CD1c-positive myeloid dendritic cell (primary cell): ENCODE data around the gene SMC1A.
"Not testable (repeated sequence)": the region's sequence is repeated elsewhere in the genome, so short reads cannot be mapped to it uniquely, and the experiment has no call there.

Experiments
- DNase-seq: peaks from one replicate; pipeline ENCODE4 v3.0.0-alpha.2; 2016; ENCODE audit errors: extremely low spot score

Gene SMC1A

DNA sequence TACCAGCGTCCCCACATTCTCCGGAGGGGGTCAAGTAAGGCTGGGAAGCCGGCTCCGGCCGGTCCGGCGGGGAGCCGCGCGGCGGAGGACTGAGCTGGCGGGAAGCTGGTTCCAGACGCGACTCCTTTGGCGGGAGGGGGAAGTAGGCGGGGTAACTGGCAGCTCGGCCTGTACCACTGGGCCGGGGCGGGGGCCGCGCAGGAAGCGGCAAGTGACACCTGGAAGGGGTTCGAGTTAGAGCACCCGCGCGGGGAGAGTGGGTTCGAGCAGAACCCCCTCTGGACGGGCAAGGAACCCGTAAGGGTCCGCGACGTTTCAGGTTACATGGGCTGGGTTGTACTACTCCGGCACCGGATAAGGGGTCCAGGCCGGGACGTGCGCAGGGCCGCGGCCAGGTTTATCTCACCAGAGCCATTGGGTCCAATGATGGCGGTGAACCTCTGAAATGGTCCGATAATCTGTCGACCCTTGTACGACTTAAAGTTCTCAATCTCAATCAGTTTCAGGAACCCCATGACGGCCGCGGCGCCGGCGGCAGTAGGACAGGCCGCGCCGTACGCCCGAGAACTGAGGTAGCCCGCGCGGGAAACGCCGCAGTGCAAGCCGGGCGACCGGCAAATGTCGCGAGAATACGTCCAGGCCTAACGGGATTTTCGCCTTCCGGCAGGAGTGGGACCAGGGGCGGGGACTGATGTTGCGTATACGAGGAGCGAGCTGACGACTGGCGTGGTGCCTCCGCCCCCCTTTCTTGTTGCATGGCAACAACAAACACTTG is at the start of gene SMC1A:
Gene SMC1A (minus strand): TSS at position 569 of the 775 bp plus-strand sequence. CDS start 54 bp downstream, at position 515.
- peak; percentile 96 for DNase-seq

DNA sequence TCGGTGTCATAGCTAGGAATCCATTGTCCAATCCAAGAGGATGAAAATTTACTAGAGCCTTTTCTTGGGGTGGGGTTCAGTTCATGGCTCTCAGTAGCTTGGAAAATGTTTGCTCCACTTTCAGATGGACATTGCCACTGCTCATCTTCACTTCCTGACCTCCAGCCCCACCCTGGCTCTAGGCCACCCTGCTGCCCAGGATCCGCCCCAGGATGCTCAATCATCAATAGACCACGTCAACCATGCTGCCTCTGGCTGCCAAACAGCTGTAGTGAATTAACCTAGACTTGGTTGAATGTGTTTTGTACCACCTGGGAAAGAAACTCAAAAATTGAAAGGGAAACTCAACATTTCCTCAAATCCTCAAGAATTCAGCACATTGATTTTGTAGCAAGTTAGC is 48.9 kb upstream of the SMC1A start:
- no peak for DNase-seq

DNA sequence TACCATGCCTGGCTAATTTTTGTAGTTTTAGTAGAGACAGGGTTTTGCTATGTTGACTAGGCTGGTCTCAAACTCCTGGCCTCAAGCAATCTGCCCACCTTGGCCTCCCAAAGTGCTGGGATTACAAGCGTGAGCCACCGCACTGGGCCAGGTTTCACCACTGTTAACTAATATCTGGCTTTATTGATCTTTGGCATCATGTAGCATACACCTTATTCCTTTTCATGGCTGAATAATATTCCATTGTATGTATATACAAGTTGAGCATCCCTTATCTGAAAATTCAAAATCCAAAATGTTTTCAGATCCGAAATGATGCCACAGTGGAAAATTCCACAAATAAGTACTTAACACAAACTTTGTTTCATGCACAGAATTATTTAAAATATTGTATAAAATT is 46.2 kb upstream of the SMC1A start:
- DNase-seq: not testable (repeated sequence)

DNA sequence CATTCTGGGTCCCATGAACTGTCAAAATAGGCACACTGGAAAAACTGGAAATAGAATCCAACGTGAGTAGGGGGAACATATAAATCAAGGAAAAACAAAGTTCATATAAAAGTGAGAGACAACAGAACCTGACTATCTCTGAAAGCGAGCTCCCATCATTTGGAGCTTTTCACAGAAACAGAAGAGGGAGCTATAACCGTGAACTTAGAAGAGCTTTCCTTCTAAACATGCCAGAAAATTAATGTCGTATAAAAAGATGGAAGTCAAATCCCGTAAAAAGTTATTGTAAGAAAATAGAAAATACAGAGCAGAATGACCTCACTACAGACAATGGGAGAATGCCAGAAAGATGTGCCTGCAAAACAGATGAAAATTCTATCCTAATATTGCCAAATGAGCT is 35.6 kb upstream of the SMC1A start:
- DNase-seq: no peak

DNA sequence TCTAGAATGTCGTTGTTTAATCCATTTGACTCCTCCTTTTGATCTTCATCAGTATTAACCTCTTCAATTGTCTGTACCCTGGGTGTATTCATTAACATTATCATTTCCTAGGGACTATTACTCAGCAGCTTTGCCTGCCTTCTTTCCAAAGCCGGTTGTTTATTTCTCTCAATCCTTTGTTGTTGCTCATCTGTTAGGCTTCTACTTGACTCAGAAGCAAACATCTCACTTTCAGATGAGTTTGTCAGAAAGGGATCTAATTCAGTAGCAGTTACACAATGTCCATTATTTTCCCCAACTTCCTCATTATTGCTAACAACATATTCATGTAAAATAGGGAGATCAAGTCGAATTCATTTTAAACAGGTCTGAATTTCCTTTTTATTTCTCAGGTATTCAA is 33.8 kb upstream of the SMC1A start:
- DNase-seq: no peak

DNA sequence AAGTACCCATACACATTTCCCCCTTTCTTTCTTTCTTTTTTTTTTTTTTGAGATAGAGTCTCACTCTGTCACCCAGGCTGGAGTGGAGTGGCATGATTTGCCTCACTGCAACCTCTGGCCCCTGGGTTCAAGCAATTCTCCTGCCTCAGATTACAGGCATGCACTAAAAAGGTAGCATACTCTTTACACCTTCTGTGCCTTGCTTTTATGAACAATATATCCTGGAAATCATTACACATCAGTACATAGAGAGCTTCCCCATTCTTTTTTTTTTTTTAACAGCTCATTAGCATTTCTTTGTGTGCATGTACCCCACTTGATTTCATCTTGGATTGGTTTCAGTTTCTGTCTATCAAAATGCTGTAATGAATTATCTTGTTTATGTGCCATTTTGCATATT is 30.4 kb upstream of the SMC1A start:
- no peak for DNase-seq

DNA sequence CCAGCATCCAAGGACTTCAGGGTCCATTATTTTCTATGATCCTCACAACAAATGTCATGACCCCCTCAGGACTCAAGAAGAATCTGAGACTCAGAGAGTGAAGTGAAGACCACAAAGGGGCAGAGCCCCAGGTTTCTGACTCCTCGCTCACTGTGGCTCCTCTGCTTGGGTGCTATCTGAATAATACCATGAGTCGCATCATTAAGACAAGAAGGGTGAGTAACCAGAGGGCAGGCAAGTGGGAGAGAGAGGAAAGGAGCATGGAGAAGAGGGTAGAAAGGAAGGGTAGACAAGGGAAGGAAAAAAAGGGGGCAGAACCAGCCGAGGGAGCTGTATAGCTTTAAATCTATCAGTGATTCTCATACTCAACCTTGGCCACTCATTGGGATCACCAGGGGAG is 27.2 kb upstream of the SMC1A start:
- no peak for DNase-seq

DNA sequence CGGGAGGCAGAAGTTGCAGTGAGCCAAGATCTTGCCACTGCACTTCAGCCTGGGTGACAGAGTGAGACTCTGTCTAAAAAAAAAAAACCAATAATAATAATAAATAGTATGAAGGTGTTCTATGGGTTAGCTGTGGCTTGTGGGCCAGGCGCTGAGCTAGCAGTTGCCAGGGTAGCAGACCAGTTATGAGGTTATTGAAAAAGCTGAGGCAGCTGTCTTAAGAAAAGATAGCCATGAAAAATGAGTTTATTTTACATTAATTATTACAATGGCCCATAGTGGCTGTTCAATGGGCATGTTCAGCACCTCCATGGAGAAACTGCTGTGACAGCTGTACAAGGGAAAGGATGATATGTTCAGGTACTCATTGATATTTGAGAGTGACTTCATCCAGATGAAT is 25.0 kb upstream of the SMC1A start:
- DNase-seq: no peak

DNA sequence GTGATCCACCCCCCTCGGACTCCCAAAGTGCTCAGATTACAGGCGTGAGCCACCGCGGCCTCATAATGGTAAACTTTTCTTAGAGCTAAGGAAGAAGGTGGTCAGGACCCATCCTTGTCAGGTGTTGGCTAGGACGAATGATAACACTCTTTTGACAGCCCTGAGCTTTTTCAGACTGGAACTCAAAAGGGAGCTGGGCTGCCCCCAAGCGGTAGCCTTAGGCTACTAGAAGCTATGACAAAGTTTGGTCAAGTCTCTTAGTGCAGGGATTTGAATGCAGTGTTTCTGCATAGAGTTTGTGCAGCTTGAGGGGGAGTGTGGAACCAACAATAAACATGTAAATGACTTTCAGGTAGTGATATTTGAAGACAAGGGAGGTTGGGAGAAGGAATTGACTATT is 23.5 kb upstream of the SMC1A start:
- DNase-seq: peak; percentile 53

DNA sequence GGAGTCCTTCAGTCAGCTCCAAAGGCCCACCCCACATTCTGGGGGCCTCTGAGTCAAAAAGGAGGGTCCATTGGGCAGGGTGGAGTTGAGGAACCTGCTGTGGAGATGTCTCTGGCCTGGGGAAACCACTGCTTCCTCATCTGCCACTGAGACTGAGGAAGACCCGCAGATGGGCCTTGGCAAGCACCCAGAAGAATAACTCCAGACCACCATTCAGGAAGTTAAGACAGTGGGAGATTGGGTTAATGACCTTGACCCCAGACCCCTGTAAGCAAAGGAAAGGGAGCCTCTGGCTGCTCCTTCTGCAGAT is 19.8 kb upstream of the SMC1A start:
- peak; percentile 41 for DNase-seq

DNA sequence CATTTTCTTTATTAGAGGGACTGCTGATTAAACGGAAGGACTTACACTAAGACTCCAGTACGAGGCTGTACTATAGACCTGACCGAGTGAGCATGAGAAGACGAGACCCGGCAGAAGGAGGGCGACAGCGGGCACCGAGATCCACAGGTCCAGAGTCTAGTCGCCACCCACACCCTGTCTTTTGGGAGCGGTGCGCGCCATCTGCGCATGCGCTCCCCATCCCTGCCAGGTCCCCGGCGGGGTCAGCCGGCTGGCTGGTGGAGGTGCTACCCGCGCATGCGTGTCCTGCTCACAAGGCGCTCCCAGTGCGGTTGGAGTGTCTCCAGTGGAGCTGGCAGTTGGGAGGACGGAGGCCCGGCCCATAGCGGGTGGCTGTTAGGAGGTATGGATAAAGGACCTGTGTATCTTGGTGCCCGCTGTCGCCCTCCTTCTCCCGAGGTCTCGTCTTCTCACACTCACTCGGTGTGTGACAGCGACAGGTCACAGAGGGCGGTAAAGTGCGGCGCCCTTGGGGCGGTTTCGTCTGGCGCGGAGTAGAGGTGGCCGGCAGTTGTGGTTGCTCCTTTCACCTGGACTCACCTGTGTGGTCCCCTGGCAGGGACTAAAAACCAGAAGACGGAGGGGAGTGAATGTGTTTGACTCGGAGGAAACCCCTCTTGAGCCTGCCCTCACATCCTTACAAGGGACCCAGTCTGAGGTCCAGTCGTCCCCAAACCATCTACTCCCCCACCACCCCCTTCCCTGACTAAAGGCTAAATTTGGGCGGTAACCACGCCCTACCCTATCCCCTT is 19.3 kb upstream of the SMC1A start:
- peak; percentile 55 for DNase-seq

DNA sequence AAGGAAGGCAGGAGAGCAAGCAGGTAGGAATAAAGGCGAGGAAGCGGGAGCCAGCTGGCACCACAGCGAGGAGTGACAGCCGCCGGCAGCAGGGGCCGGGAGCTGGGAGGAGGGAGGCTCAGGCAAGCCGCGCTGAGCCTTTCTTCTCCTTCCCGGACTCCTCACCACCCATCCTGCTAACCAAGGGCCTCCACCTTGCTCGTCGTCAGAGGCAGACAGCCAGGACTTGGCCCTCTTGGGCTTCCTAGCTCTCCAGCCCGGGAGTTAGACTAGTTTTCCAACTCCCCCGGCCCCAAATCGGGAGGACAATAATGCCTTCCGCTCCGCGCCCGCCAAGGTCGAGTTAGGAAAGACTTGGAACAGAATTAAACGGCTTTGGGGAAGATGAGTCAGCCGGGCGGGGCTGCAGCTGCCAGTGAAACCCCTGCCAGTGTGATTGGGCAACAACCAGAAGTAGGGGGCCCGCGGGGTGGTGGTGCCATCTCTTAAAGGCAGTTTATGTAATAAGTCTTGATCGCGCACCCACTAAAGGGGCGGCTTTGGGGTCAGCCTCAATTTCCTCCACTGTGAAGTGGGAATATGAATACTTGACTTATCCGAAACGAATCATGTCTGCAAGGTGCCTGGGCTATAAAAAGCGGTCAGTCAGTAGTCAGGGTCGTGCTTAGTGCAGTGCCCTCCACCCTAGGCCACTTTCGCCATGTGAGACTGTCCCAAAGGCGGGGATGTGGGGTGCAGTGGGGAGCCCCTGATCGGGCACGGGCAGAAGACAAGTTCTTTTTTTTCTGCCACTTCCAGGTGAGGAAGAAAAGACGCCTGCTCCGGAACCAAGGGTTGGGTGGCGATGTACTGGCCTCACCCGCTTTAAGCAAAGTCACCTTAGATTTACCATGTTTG is 18.4 kb upstream of the SMC1A start:
- peak; percentile 69 for DNase-seq

DNA sequence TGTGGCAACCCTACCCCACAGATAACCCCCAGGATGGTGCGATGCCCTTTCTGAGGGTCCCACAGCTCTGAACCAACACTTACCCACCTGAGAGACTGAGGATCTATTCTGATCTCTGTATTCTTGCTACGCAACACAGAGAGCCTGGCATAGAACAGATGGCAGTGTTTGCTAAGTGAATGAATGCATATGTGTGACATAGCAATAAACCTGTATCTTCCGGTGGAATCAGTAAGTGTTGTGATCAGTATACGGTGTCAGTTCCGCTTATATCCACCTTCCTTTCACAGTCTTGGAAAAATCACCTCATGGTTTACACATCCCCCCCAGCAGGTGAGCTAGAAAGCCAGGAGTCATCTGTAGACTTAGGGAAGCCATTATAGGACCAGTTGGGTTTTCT is 17.6 kb upstream of the SMC1A start:
- no peak for DNase-seq

DNA sequence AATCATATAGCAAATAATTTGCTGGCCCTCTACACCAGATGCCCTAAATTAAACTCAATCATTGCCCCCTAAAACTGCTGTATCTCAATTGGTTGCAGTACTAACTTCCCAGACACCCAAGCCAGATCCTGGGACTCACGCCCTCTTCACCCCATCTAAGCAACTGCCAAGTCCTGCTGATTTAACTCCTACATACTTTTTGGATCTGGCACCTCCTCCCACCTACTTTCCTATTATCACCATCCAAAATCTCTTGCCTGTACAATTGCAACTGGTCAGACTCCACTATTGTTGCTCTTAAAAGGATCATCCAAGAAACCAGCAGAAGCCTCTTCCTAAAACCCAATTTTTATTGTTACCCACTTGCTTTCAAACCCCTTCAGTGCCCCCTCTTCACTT is 16.4 kb upstream of the SMC1A start:
- no peak for DNase-seq

DNA sequence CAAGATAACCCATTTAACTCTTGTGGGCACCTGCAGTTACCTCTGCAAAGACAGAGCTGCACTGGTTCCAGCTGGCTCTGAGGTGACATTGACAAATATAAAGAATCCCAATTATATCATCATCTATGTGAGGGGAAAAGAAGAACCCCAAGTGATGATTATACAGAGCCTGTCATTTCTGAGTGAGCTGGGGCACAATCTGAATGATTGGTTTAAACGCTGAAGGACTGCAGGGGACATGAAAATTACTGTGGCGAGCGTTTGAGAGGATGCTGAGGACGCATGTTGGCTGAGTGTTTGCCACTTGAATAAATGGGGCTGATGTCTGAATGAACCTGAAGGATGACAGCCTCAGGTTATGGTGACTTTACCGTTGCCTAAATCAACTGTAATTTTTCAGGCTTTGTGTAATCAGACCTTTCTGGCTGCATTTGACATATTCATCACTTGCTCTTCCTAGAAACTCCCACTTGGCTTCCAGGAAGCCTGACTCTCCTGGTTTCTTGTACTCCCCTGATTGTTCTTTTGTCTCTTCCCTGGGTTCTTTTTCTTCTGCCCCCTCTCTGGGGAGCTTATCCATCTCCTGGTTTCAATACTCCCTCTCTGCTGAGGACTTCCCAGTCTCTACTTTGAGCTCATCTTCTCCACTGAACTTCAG is 15.8 kb upstream of the SMC1A start:
- no peak for DNase-seq

DNA sequence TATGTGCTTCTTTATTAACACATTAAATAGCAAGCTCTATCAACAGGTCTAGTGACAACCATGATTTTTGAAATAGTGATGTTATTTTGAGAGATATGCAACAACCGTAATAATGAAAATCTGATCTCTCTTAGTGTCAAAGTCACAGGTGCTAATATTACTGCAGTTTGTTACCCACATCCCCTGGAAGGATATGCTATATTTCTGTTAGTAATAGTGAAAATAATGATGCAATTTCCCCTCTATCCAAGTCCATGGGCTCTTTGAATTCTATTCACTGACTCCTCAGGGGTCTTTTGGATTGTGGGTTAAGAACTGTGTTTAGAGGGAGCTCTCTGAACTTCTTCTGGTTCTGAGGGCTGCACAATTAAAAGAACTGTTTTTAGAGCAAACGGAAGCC is 14.8 kb upstream of the SMC1A start:
- no peak for DNase-seq

DNA sequence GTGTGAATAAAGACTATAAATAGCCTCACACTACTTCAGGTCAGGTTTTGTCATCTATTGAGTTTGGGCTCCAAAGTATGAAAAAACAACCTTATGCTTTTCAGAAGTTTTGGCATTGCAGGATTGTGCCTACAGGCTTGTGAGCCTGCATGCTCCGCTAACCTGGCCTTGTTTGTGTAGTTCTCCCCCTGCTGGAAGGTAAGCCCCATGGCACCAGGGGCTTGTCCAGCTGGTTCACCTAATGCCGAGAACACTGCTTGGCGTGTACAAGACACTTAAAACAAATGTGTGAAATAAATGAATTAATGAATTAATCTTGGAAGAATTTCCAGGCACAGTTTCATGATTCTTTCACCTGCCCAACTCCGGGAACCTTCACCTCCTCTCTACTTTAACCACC is 13.5 kb upstream of the SMC1A start:
- peak; percentile 63 for DNase-seq

DNA sequence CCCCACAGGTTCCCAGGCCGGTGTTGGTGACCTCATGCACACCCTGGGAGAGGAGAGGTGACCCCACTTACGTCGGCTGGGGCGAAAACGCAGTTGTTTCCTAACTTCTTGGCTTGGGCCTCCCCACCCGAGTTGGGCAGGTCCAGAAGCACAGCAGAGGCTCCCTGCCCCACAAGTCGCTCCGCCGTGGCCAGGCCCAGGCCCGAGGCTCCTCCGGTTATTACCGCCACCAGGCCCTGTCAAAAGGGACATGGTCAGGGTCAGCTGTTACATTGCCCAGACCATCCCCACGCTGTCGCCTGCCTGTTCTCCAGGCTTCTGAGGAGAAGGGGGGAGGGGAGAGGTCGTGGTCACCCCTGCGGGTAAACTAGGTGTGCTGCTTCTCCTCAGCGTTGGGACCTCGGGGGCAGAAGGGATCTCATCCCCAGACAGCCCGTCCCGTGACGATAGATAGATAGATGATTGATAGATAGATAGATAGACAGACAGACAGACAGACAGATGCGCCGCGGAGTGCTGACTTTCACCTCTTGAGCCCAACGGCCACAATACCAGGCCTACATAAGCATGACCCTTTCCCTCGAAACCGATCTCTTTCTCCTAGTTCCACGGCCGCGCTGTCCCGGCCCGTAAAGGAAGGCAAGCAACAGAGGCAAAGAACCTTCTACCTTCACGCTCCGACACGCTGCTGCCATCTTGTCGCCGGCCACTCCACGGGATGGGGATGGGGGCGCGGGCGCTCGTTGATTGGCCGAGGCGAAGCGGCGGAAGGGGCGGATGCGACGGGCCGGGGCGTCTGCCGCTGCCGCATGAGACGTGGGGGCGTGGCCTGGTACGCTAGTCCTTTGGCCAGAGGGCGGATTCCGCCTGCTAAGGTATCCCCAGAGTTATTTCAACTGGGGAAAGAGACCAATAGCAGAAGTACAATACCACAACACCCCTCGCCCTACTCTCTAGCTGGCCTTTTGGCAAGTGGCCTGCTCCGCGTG is 11.5 kb upstream of the SMC1A start, which contains the start of gene HSD17B10:
Gene HSD17B10 (minus strand): TSS at position 720 of the 989 bp plus-strand sequence. CDS start 25 bp downstream, at position 695.
- DNase-seq: peak; percentile 92

DNA sequence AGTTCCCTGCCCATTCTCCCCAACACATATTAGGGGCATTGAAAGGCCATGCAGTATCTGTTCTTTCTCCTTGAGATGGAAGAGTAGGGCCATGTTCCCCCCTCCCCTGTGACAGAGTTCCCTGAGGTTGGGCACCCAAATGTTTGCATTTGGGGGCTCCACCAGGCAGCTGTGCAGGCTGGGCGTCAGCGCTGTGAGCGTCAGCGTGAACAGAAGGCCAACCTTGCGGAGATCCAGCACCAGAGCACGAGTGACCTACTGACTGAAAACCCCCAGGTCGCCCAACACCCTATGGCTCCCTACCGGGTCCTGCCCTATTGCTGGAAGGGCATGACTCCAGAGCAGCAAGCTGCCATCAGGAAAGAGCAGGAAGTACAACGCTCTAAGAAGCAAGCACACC is 7.8 kb upstream of the SMC1A start:
- no peak for DNase-seq

DNA sequence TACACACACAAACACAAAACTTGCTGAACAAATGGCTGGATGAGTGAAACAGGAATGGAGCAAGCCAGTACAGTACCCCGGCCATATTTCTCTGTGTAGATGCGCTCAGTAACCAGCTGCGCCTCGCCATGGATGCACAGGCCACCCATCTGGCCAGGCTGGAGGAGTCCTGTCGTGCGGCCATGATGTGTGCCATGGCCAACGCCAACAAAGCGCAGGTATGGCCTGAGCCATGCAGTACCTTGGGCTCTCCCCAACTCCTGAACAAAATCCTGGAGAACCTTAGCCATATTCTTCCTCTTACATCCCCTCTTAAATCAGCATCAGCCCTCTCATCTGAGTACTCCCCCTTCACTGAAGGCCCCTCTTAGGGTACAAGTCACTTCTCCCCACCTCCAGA is 7.3 kb upstream of the SMC1A start:
- no peak for DNase-seq
